ENCODE measurements around the gene ELF4. TPM values are rescaled to one million over a fixed set of nuclear protein-coding genes. Genes with fewer than 3 reads are reported as not detected.

The ELF4 gene
- total RNA-seq, 1 experiment from 2014 or later, result 9.0 TPM

DNA sequence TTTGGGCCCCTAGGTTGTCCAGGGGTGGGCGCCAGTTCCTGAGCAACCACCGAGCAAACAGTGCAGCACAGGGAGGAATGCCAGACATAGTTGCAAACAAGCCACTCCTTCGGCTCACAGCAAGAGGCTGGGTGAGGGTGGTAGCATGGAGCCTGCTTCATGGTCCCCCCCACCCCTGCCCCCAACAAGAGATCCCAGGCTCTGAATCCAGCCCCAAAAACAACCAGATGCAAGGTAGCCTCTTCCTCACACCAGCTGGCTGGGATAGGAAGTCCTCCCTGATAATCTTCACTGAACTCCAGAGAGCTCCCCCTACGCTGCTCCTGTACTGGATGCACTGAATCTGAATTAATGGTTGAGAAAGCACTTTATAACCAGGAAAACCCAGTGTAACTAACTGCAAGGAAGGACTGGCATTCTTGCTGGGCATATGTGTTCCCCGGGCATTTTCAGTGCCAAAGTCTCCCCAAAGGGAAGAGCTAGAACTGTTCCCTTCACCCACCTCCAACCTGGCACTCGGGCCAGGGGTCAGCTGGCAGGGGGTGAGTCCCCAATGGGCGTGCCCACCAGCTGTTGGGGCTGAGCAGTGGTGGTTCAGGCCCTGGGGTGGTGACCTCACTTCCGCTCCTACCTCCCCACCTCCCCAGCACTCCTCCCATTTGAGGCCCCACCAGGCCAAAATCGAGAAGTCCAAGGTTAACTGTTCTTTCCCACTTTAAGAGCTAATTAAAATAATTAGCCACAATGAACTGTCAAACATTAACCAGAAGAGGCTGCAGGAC is 1.5 kb downstream of the ELF4 start:
- Histone ChIP-seq H3K9me3 (ENCODE audit: low read depth, low read length, poor library complexity, severe bottlenecking) (no peaks in the 10 kb centered on the region), H3K27me3 (replicated peaks; ENCODE audit: insufficient read depth, low read depth, low read length, poor library complexity) (no peaks in the 10 kb centered on the region), H3K27ac (ENCODE audit: low read depth, low read length, poor library complexity, severe bottlenecking) (peak overlapping the region; percentile 37), H3K4me1 (ENCODE audit: insufficient read depth, low read length, poor library complexity, severe bottlenecking) (peaks cover 6% of the 10 kb centered on the region), H3K36me3 (ENCODE audit: insufficient read depth, low read length, poor library complexity, severe bottlenecking) (no peaks in the 10 kb centered on the region), H3K4me3 (ENCODE audit: low read depth, low read length, poor library complexity, severe bottlenecking) (peak overlapping the region; percentile 56)
- BruUV-seq (replicated peaks), result no TSS peak
- peak; percentile 40 for DNase-seq (ENCODE audit: low spot score)
- intact Hi-C loops (cut with micrococcal nuclease; ENCODE audit: unreplicated experiment), result no loop called here
- TF ChIP-seq, protein P1, sequence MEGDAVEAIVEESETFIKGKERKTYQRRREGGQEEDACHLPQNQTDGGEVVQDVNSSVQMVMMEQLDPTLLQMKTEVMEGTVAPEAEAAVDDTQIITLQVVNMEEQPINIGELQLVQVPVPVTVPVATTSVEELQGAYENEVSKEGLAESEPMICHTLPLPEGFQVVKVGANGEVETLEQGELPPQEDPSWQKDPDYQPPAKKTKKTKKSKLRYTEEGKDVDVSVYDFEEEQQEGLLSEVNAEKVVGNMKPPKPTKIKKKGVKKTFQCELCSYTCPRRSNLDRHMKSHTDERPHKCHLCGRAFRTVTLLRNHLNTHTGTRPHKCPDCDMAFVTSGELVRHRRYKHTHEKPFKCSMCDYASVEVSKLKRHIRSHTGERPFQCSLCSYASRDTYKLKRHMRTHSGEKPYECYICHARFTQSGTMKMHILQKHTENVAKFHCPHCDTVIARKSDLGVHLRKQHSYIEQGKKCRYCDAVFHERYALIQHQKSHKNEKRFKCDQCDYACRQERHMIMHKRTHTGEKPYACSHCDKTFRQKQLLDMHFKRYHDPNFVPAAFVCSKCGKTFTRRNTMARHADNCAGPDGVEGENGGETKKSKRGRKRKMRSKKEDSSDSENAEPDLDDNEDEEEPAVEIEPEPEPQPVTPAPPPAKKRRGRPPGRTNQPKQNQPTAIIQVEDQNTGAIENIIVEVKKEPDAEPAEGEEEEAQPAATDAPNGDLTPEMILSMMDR (conservative IDR thresholded peaks at IDR 0.05; ENCODE audit: low read depth, low read length), result peak; percentile 27; the same call in 1 of the 2 replicates
- no peak for TF ChIP-seq EZH2 (IDR thresholded peaks at IDR 0.05; ENCODE audit: borderline replicate concordance, low read depth, low read length, poor library complexity, severe bottlenecking)
- CTCF ChIA-PET, result interaction anchor here (0.5 kb wide), 1 partner anchor 29 kb away, joined by 3 read pairs; no protein-coding TSS in a partner anchor
- POLR2A ChIA-PET (ENCODE audit: low non-redundant PET), result interaction anchor here (0.6 kb wide), 1 partner anchor 230 kb away, joined by 3 read pairs; no protein-coding TSS in a partner anchor

DNA sequence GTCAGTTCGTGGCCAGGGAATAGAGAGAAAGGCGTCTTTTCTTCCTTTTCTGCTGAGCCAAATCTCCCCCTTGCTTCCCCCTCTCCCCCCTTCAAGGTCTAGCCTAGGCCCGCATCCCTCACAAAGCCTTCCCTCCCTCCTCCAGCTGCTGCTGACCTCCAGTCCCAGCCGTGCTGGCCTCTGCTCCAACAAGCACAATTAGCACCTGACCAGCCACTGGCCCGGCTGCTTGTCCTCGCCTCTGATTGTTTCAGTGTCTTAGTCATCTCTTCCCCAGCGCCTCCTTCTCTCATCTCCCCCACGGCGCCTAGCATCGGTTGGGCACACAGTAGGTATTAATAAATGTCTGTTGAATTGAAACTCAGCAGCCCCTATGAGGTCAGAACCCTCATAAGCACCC is 4.2 kb downstream of the ELF4 start:
- Histone ChIP-seq H3K4me3 (ENCODE audit: low read depth, low read length, poor library complexity, severe bottlenecking) (no peak overlapping the region), H3K4me1 (ENCODE audit: insufficient read depth, low read length, poor library complexity, severe bottlenecking) (peaks cover 6% of the 10 kb centered on the region), H3K36me3 (ENCODE audit: insufficient read depth, low read length, poor library complexity, severe bottlenecking) (no peaks in the 10 kb centered on the region), H3K9me3 (ENCODE audit: low read depth, low read length, poor library complexity, severe bottlenecking) (no peaks in the 10 kb centered on the region), H3K27ac (ENCODE audit: low read depth, low read length, poor library complexity, severe bottlenecking) (no peak overlapping the region), H3K27me3 (replicated peaks; ENCODE audit: insufficient read depth, low read depth, low read length, poor library complexity) (no peaks in the 10 kb centered on the region)
- no peak for DNase-seq (ENCODE audit: low spot score)
- BruUV-seq (replicated peaks), result no TSS peak
- intact Hi-C loops (cut with micrococcal nuclease; ENCODE audit: unreplicated experiment), result no loop called here
- POLR2A ChIA-PET (ENCODE audit: low non-redundant PET), result no interaction called here
- TF ChIP-seq, protein P1 (conservative IDR thresholded peaks at IDR 0.05; ENCODE audit: low read depth, low read length), result no peak
- TF ChIP-seq EZH2 (IDR thresholded peaks at IDR 0.05; ENCODE audit: borderline replicate concordance, low read depth, low read length, poor library complexity, severe bottlenecking), result no peak
- CTCF ChIA-PET, result no interaction called here

DNA sequence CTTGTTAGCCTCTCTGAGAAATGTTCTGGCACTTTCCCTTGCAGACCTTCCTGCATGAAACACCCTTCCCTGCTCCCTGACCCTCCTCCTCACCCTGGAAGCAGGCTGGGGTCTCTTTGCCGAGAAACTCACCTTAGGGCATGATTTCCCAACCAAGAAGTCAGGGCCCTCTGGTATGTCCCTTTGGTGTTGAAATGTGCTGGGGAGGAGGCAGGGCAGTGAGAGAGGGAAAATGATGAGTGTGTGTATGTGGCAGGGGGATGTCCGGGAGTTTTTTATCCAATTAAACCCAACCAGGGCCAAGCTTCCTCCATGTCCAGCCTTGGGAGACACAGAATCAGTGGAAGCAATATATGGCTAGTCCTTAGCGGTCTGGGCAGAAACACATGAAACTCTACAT is 5.1 kb downstream of the ELF4 start:
- Histone ChIP-seq H3K27ac (ENCODE audit: low read depth, low read length, poor library complexity, severe bottlenecking) (no peak overlapping the region), H3K36me3 (ENCODE audit: insufficient read depth, low read length, poor library complexity, severe bottlenecking) (no peaks in the 10 kb centered on the region), H3K9me3 (ENCODE audit: low read depth, low read length, poor library complexity, severe bottlenecking) (no peaks in the 10 kb centered on the region), H3K27me3 (replicated peaks; ENCODE audit: insufficient read depth, low read depth, low read length, poor library complexity) (no peaks in the 10 kb centered on the region), H3K4me3 (ENCODE audit: low read depth, low read length, poor library complexity, severe bottlenecking) (no peak overlapping the region), H3K4me1 (ENCODE audit: insufficient read depth, low read length, poor library complexity, severe bottlenecking) (peaks cover 6% of the 10 kb centered on the region)
- DNase-seq (ENCODE audit: low spot score), result no peak
- TF ChIP-seq, protein P1 (conservative IDR thresholded peaks at IDR 0.05; ENCODE audit: low read depth, low read length), result no peak
- TF ChIP-seq EZH2 (IDR thresholded peaks at IDR 0.05; ENCODE audit: borderline replicate concordance, low read depth, low read length, poor library complexity, severe bottlenecking), result no peak
- intact Hi-C loops (cut with micrococcal nuclease; ENCODE audit: unreplicated experiment), result no loop called here
- POLR2A ChIA-PET (ENCODE audit: low non-redundant PET), result no interaction called here
- CTCF ChIA-PET, result no interaction called here
- no TSS peak for BruUV-seq (replicated peaks)
